Brain microvascular endothelial cell (primary cell): ENCODE measurements around the gene IP6K3.

Source experiments
- DNase-seq: peaks from one replicate; pipeline ENCODE4 v3.0.0-alpha.2; 2020
- H3K27ac ChIP-seq: fragments of 250-450 bp; sonication (Bioruptor Pico); 2 replicates; pipeline ENCODE4 v1.5.1; 2020; ENCODE audit warnings: mild to moderate bottlenecking, moderate library complexity
- H3K27me3 ChIP-seq: fragments of 250-450 bp; sonication (Bioruptor Pico); replicated peaks from 2 replicates; pipeline ENCODE4 v1.5.1; 2020; ENCODE audit warnings: mild to moderate bottlenecking
- H3K36me3 ChIP-seq: fragments of 250-450 bp; sonication (Bioruptor Pico); replicated peaks from 2 replicates; pipeline ENCODE4 v1.5.1; 2020; ENCODE audit warnings: mild to moderate bottlenecking
- H3K4me3 ChIP-seq: 2 replicates; pipeline ENCODE4 v1.5.1; 2011; ENCODE audit warnings: low read depth, mild to moderate bottlenecking, control low read depth, low read length, moderate library complexity
- CTCF ChIP-seq: IDR thresholded peaks from 2 replicates; pipeline ENCODE4 v1.5.1; 2011; ENCODE audit warnings: low read depth, mild to moderate bottlenecking, moderate library complexity, low read length, control low read depth, inconsistent platforms; ENCODE audit errors: missing control alignments
- in situ Hi-C: cut with HindIII; loops from 2 replicates; pipeline ENCODE4 v1.10.0; 2017; ENCODE audit warnings: low sequenced_read_pairs, low pct_ligation_motif_present

Gene IP6K3

GRCh38 chr6:33686225-33686924 lies 60.3 kb downstream of the IP6K3 start:
- Histone ChIP-seq H3K27ac (no peak overlapping the region), H3K4me3 (no peak overlapping the region), H3K36me3 (no peaks in the 10 kb centered on the region), H3K27me3 (no peaks in the 10 kb centered on the region)
- DNase-seq: no peak
- no peak for TF ChIP-seq CTCF
- in situ Hi-C loops: no loop called here

- DNase-seq: no peak
- H3K4me3 ChIP-seq: no peak overlapping the region
- no peak for TF ChIP-seq CTCF
- H3K27ac ChIP-seq: no peak overlapping the region
- no peaks in the 10 kb centered on the region for H3K27me3 ChIP-seq
- no peaks in the 10 kb centered on the region for H3K36me3 ChIP-seq
- in situ Hi-C loops: no loop called here
These were observed 61.1 kb downstream of the IP6K3 start for GRCh38 chr6:33685411-33686224.

- H3K27ac ChIP-seq: no peak overlapping the region
- DNase-seq: no peak
- H3K4me3 ChIP-seq: no peak overlapping the region
- no peaks in the 10 kb centered on the region for H3K27me3 ChIP-seq
- H3K36me3 ChIP-seq: no peaks in the 10 kb centered on the region
- no peak for TF ChIP-seq CTCF
- in situ Hi-C loops: no loop called here
These were observed 61.7 kb downstream of the IP6K3 start for GRCh38 chr6:33684983-33685382.

- no peak overlapping the region for H3K4me3 ChIP-seq
- no peaks in the 10 kb centered on the region for H3K36me3 ChIP-seq
- DNase-seq: no peak
- H3K27ac ChIP-seq: no peak overlapping the region
- no peaks in the 10 kb centered on the region for H3K27me3 ChIP-seq
- TF ChIP-seq CTCF: no peak
- in situ Hi-C loops: no loop called here
These were observed 62.2 kb downstream of the IP6K3 start for GRCh38 chr6:33684428-33684896.

GRCh38 chr6:33683576-33684427 lies 62.9 kb downstream of the IP6K3 start:
- DNase-seq: no peak
- no peaks in the 10 kb centered on the region for H3K27me3 ChIP-seq
- H3K36me3 ChIP-seq: no peaks in the 10 kb centered on the region
- H3K27ac ChIP-seq: no peak overlapping the region
- no peak overlapping the region for H3K4me3 ChIP-seq
- in situ Hi-C loops: no loop called here
- no peak for TF ChIP-seq CTCF
